Activated CD4-positive, alpha-beta T cell treated with anti-CD3 and anti-CD28 coated beads, Interleukin-2, amount 50 U/mL, for 16 hours (primary cell): ENCODE data around the gene IL1RL2.

Experiments used
- DNase-seq: peaks from one replicate; pipeline ENCODE4 v3.0.0-alpha.2; 2020

The IL1RL2 gene

GRCh38 chr2:102159295-102159694 lies 27.5 kb upstream of the IL1RL2 start:
- no peak for DNase-seq

- no peak for DNase-seq
Measured at GRCh38 chr2:102166189-102166845, 20.5 kb upstream of the IL1RL2 start.

DNA sequence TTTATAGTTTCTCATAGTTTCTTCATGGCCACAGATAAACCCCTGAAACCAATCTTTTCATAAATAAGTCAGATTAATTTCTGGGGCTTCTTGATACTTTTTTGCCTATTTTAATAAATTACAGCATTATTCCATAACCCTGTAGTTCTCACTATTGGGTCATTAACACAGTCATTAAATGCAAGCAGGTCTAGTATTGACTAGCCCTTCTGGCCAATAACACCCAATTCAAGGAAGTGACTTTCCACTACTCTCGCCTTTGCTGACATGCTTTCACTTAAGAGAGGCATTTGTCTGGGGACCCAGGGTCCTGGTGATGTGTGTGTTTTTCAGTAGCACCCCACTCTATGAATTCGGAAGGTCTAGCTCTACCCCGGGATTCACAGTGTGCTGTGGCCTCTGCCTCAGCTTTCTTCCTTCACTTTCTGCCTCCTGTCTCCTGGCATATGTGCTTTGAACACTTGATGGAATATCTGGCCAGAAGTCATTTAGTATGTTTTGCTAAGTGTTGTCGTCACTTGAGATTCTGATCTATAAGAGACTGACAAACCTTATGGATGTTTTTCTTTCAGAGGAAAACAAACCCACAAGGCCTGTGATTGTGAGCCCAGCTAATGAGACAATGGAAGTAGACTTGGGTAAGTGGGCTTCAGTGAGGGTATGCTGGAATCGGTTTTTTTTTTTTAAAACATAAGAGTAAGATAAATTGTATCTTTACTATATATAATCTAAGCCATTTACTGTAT lies 18.6 kb upstream of the IL1RL2 start:
- DNase-seq: no peak

- no peak for DNase-seq
Measured at GRCh38 chr2:102171946-102172345, 14.9 kb upstream of the IL1RL2 start.

GRCh38 chr2:102172745-102173144 lies 14.1 kb upstream of the IL1RL2 start:
- no peak for DNase-seq

DNA sequence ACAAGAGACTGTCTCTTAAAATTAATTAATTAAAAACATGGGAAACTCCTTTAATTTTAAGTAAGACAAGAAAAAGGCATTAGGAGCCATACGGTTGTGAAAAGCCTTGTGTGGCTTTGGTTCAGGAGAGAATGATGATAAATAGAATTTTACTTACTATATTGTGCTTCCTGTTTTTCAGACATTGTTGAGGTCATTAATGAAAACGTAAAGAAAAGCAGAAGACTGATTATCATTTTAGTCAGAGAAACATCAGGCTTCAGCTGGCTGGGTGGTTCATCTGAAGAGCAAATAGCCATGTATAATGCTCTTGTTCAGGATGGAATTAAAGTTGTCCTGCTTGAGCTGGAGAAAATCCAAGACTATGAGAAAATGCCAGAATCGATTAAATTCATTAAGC lies 10.7 kb upstream of the IL1RL2 start:
- no peak for DNase-seq

DNA sequence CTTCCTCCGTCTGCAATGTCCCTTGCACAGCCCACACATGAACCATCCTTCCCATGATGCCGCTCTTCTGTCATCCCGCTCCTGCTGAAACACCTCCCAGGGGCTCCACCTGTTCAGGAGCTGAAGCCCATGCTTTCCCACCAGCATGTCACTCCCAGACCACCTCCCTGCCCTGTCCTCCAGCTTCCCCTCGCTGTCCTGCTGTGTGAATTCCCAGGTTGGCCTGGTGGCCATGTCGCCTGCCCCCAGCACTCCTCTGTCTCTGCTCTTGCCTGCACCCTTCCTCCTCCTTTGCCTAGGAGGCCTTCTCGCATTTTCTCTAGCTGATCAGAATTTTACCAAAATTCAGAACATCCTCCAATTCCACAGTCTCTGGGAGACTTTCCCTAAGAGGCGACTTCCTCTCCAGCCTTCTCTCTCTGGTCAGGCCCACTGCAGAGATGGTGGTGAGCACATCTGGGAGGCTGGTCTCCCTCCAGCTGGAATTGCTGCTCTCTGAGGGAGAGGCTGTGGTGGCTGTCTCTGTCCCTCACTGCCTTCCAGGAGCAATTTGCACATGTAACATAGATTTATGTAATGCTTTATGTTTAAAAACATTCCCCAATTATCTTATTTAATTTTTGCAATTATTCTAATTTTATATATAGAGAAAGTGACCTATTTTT lies 8.9 kb upstream of the IL1RL2 start:
- no peak for DNase-seq

- DNase-seq: no peak
Measured at GRCh38 chr2:102179061-102179460, 7.8 kb upstream of the IL1RL2 start.

DNA sequence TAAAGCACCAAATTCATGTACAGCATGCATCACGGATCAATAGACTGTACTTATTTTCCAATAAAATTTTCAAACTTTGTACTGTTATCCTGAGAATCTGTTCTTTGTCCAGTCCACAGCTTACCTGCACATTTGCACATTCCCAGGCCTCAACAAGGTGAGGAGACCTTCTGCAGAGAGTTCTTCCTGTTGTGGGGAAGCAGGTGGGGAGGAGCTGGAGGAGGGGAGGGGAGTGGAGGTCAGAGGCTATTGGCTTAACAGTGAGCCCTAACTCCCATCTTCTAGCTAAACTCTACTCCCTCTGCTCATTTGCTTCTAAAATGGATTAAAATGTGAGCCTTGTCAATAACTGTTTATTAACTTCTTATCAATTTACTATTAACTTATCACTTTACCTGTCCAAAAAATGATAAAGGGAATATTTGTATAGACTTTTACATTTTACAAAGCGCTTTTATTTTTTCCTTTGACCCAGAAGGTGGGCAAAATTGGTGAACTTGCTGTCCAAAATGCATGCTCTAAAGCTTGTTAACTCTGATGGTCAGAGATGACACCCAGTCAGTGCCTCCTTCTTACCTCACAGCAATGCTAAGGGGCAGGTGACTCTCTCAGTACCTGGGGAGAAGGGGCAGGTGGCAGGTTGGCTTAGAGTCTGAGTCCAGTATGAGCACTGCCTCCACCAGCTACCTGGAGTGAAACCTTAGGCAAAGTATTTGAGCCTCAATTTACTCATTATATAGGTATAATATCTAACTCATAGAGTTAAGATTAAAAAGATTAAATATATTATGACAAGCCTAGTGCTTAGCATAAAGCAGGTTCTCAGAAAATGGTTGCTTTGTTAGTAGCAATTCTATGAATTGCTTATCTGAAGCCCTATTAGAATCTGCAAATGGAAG lies 6.8 kb upstream of the IL1RL2 start:
- DNase-seq: no peak

DNA sequence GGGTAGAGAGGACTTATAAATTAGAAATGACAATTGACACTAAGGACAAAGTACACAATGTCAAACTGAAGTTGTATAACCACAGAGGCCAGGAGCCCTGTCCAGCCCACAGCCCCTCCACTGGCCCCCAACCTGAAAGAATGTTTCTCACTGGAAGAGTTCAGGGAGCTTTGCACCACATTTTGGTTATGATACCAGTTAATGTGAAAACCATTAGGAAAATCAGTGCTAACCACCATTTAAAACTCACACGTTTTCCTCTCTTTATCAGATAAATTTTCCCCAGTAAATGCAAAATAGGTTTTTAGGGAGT lies 6.2 kb upstream of the IL1RL2 start:
- DNase-seq: no peak

- no peak for DNase-seq
Measured at GRCh38 chr2:102181376-102181775, 5.4 kb upstream of the IL1RL2 start.

DNA sequence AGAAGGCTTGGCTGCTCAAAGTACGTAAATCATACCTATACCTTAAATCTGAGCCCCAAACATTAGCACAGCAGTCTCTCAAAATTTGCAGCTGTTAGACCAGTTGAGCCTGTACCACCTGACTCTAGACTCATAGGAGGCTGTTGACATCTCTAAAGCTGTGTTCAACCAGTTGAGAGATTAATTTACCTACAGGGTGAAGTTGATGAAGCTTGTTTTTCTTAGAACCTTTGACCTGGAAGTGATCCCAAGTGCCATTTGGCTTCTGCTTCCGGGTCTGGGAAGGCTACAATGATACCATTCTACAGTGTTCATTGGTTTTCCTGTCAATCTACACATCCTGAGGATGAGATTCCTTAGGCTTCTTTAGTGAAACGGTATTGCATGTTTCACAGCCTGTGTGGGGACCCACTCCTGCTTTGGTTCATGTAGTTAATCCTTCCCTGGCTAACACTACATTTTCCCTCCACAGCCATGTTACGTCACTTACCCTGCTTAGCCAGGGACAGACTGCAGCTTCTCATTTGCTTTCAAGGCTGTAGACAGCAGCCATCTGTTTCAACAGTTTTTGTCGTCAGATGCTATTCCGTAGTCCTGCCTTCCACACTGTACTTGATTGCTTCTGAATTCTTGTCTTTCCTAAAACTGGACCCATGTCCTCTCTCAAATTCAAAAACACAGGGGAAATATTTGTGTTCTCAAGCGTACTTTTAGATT lies 4.7 kb upstream of the IL1RL2 start:
- DNase-seq: no peak

- no peak for DNase-seq
Measured at GRCh38 chr2:102184018-102184417, 2.8 kb upstream of the IL1RL2 start.

- DNase-seq: no peak
Measured at GRCh38 chr2:102184568-102184967, 2.3 kb upstream of the IL1RL2 start.

- DNase-seq: peak; percentile 19
Measured at GRCh38 chr2:102185347-102185746, 1.5 kb upstream of the IL1RL2 start.

- peak; percentile 36 for DNase-seq
Measured at GRCh38 chr2:102187496-102188150, 800 bp downstream of the IL1RL2 start.

GRCh38 chr2:102190430-102191107 lies 3.7 kb downstream of the IL1RL2 start:
- DNase-seq: no peak

GRCh38 chr2:102191501-102191900 lies 4.7 kb downstream of the IL1RL2 start:
- DNase-seq: no peak

- no peak for DNase-seq
Measured at GRCh38 chr2:102193074-102193473, 6.3 kb downstream of the IL1RL2 start.

DNA sequence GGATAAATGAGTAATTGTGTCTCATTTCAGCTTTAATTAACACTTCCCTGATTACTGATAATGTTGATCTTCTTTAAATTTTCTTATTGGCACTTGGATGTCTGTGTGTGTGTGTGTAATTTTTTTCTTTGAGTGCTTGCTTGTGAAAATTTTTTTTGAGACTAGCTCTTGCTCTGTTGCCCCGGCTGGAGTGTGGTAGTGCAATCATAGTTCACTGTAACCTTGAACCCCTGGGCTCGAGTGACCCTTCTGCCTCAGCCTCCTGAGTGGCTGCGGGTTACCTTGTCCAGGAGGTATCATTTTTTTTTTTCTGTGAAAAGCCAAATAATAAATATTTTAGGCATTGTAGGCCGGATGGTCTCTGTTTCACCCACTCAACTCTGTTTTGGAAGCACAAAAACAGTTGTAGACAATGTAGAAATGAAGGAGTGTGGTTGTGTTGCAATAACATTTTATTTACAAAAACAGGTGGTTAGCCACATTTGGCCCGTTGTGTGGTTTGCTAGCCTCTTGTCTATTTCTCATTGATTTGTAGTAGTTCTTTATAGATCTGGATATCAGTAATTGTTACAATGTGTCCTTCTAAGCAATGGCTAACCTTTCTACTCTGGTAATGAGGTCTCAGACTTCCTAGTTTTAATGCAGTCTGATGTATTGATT lies 7.9 kb downstream of the IL1RL2 start:
- no peak for DNase-seq
